ENCODE results near the gene SLC25A4.

DNA sequence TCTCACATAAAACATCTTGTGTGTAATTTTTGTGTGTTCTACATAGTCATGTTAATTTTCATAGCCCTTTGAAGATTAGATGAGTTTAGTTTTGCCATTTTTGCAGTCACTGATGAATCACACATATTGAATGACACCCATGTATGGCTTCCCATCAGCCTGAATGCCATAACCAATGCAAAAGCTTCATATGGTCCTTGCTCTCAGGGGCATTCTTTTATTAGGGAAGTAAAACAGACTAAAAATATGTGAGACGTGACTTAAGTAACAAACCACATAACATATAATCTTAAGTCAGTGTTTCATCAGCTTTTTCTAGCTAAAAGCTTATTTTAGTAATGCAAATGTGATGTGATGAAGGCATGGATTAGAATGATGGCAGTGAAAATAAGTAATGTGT lies 8.2 kb downstream of the SLC25A4 start:
- TF ChIP-seq CTCF (conservative IDR thresholded peaks at IDR 0.05) (no peak), ZFX (IDR thresholded peaks at IDR 0.05) (no peak)

Measured in C4-2B (cell line).